Mucosa of rectum (tissue), 2 donors: ENCODE results near the gene ASB13.

ENCODE experiments used
- H3K27ac ChIP-seq, 2 donors: one replicate each; pipeline ENCODE4 v1.7.0; 2013; ENCODE audit warnings: inconsistent platforms in 2 of 2, low read depth in 2 of 2, low read length in 2 of 2
- H3K27me3 ChIP-seq, 2 donors: one replicate each; pipeline ENCODE4 v1.7.0; 2013; ENCODE audit warnings: low read length in 2 of 2; ENCODE audit not compliant: control insufficient read depth in 2 of 2, insufficient read depth in 2 of 2
- H3K36me3 ChIP-seq, 2 donors: one replicate each; pipeline ENCODE4 v1.7.0; 2013; ENCODE audit warnings: low read length in 2 of 2; ENCODE audit not compliant: control insufficient read depth in 2 of 2, insufficient read depth in 2 of 2
- H3K4me1 ChIP-seq, 2 donors: one replicate each; pipeline ENCODE4 v1.7.0; 2013; ENCODE audit warnings: low read length in 2 of 2, mild to moderate bottlenecking in 1 of 2; ENCODE audit not compliant: control insufficient read depth in 2 of 2, insufficient read depth in 2 of 2
- H3K4me3 ChIP-seq, 2 donors: one replicate each; pipeline ENCODE4 v1.7.0; 2013; ENCODE audit warnings: low read length in 2 of 2
- H3K9ac ChIP-seq, 2 donors: one replicate each; pipeline ENCODE4 v1.7.0; 2013; ENCODE audit warnings: low read length in 2 of 2, low read depth in 1 of 2, mild to moderate bottlenecking in 1 of 2
- H3K9me3 ChIP-seq, 2 donors: one replicate each; pipeline ENCODE4 v1.7.0; 2013; ENCODE audit warnings: low read length in 2 of 2; ENCODE audit not compliant: control insufficient read depth in 2 of 2
- donor health status: healthy.
- donor health status: Normal muscosa, but diverticular disease.

The ASB13 gene

GRCh38 chr10:5666008-5666840 lies at the start of gene ASB13:
ASB13 (minus strand) TSS chr10:5666595; CDS start chr10:5666551, 44 bp downstream.
- no peaks in the 10 kb centered on the region for H3K9me3 ChIP-seq
- peak within 1 kb of the TSS; percentile 76 to 96 for H3K9ac ChIP-seq
- H3K4me1 ChIP-seq, result peaks cover 11 to 18% of the 10 kb centered on the region in 2 donors
- peak within 1 kb of the TSS; percentile 83 to 95 for H3K4me3 ChIP-seq
- peak within 1 kb of the TSS; percentile 75 to 77 for H3K27ac ChIP-seq
- no peaks in the 10 kb centered on the region for H3K36me3 ChIP-seq
- H3K27me3 ChIP-seq, result no peaks in the 10 kb centered on the region

GRCh38 chr10:5711642-5712041 lies 45.2 kb upstream of the ASB13 start:
- Histone ChIP-seq H3K9me3 (no peaks in the 10 kb centered on the region), H3K36me3 (no peaks in the 10 kb centered on the region), H3K27me3 (no peaks in the 10 kb centered on the region), H3K27ac (no peak overlapping the region), H3K4me3 (peak overlapping the region; percentile 22 to 34), H3K4me1 (peaks cover 0 to 2% of the 10 kb centered on the region in 2 donors), H3K9ac (peak overlapping the region in 1 of 2 donors; percentile 47)

DNA sequence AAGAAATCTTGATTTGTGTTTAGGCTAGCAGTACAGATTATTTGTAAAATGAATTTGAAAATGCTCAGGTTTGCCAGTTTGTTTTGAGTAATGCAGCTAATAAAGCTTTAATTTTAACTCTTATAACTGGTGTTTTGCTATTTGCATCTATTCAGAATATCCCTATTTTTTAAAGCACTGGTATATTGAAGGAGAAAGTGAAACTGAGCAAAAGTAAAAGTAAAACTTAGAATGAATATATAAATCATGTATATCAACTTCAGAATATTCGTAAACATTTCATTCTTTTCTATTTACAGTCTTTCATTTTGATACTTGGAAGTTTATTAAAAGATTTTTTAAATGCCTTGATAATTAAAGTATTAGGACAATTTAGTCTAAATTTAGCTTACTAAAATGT lies 44.5 kb upstream of the ASB13 start:
- Histone ChIP-seq H3K27me3 (no peaks in the 10 kb centered on the region), H3K36me3 (no peaks in the 10 kb centered on the region), H3K9me3 (no peaks in the 10 kb centered on the region), H3K4me1 (no peaks in the 10 kb centered on the region), H3K27ac (no peak overlapping the region), H3K4me3 (peak overlapping the region; percentile 22 to 34), H3K9ac (no peak overlapping the region)

GRCh38 chr10:5709865-5710264 lies 43.5 kb upstream of the ASB13 start:
- no peaks in the 10 kb centered on the region for H3K9me3 ChIP-seq
- H3K9ac ChIP-seq, result no peak overlapping the region
- no peaks in the 10 kb centered on the region for H3K36me3 ChIP-seq
- no peak overlapping the region for H3K27ac ChIP-seq
- H3K4me1 ChIP-seq, result no peaks in the 10 kb centered on the region
- no peaks in the 10 kb centered on the region for H3K27me3 ChIP-seq
- H3K4me3 ChIP-seq, result no peak overlapping the region

GRCh38 chr10:5708356-5708755 lies 42.0 kb upstream of the ASB13 start:
- Histone ChIP-seq H3K9ac (no peak overlapping the region), H3K4me3 (no peak overlapping the region), H3K27ac (no peak overlapping the region), H3K27me3 (no peaks in the 10 kb centered on the region), H3K9me3 (no peaks in the 10 kb centered on the region), H3K36me3 (no peaks in the 10 kb centered on the region), H3K4me1 (no peaks in the 10 kb centered on the region)

- H3K9ac ChIP-seq, result no peak overlapping the region
- H3K27me3 ChIP-seq, result no peaks in the 10 kb centered on the region
- H3K4me3 ChIP-seq, result no peak overlapping the region
- no peak overlapping the region for H3K27ac ChIP-seq
- H3K36me3 ChIP-seq, result no peaks in the 10 kb centered on the region
- peaks cover 5 to 9% of the 10 kb centered on the region in 2 donors for H3K4me1 ChIP-seq
- no peaks in the 10 kb centered on the region for H3K9me3 ChIP-seq
Measured at GRCh38 chr10:5698062-5698461, 31.7 kb upstream of the ASB13 start.

- Histone ChIP-seq H3K9me3 (no peaks in the 10 kb centered on the region), H3K4me1 (peaks cover 10 to 13% of the 10 kb centered on the region in 2 donors), H3K4me3 (no peak overlapping the region), H3K9ac (no peak overlapping the region), H3K27me3 (no peaks in the 10 kb centered on the region), H3K27ac (peak overlapping the region; percentile 4 to 33), H3K36me3 (no peaks in the 10 kb centered on the region)
Measured at GRCh38 chr10:5697342-5697741, 30.9 kb upstream of the ASB13 start.

- H3K9ac ChIP-seq, result no peak overlapping the region
- no peaks in the 10 kb centered on the region for H3K9me3 ChIP-seq
- H3K36me3 ChIP-seq, result no peaks in the 10 kb centered on the region
- no peak overlapping the region for H3K27ac ChIP-seq
- H3K4me1 ChIP-seq, result peaks cover 20% of the 10 kb centered on the region in 2 donors
- H3K4me3 ChIP-seq, result no peak overlapping the region
- H3K27me3 ChIP-seq, result no peaks in the 10 kb centered on the region
Measured at GRCh38 chr10:5694573-5694972, 28.2 kb upstream of the ASB13 start.

GRCh38 chr10:5692461-5693358 lies 26.3 kb upstream of the ASB13 start:
- H3K27ac ChIP-seq, result peak overlapping the region; percentile 71 to 73
- peak overlapping the region; percentile 82 for H3K9ac ChIP-seq
- H3K27me3 ChIP-seq, result no peaks in the 10 kb centered on the region
- no peaks in the 10 kb centered on the region for H3K9me3 ChIP-seq
- peak overlapping the region; percentile 71 to 80 for H3K4me3 ChIP-seq
- no peaks in the 10 kb centered on the region for H3K36me3 ChIP-seq
- peaks cover 16 to 20% of the 10 kb centered on the region in 2 donors for H3K4me1 ChIP-seq

DNA sequence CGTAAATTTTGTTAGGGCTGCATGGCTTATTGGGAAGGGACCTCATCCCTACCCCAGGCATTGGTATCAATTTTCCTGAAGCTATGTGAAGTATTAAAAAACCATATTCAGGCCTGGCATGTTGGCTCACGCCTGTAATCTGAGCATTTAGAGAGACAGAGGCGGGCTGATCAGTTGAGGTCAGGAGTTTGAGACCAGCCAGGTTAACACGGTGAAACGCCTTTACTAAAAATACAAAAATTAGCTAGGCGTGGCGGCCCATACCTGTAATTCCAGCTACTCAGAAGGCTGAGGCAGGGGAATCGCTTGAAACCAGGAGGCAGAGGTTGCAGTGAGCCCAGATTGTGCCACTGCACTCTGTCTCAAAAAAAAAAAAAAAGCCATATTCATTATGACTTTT lies 25.4 kb upstream of the ASB13 start:
- H3K9me3 ChIP-seq, result no peaks in the 10 kb centered on the region
- no peaks in the 10 kb centered on the region for H3K36me3 ChIP-seq
- H3K4me3 ChIP-seq, result no peak overlapping the region
- no peaks in the 10 kb centered on the region for H3K27me3 ChIP-seq
- peaks cover 16 to 17% of the 10 kb centered on the region in 2 donors for H3K4me1 ChIP-seq
- H3K9ac ChIP-seq, result peak overlapping the region; percentile 14 to 82
- H3K27ac ChIP-seq, result no peak overlapping the region
